CMK (cell line): ENCODE measurements around the gene LAMB1.
A peak's percentile ranks its signal among the peaks of the same experiment; 100 is the strongest.
"Not testable (repeated sequence)": the region's sequence is repeated elsewhere in the genome, so short reads cannot be mapped to it uniquely, and the experiment has no call there.

Experiments
- DNase-seq: peaks from one replicate; pipeline ENCODE4 v3.0.0-alpha.2; 2010; ENCODE audit warnings: low read depth

LAMB1 gene

DNA sequence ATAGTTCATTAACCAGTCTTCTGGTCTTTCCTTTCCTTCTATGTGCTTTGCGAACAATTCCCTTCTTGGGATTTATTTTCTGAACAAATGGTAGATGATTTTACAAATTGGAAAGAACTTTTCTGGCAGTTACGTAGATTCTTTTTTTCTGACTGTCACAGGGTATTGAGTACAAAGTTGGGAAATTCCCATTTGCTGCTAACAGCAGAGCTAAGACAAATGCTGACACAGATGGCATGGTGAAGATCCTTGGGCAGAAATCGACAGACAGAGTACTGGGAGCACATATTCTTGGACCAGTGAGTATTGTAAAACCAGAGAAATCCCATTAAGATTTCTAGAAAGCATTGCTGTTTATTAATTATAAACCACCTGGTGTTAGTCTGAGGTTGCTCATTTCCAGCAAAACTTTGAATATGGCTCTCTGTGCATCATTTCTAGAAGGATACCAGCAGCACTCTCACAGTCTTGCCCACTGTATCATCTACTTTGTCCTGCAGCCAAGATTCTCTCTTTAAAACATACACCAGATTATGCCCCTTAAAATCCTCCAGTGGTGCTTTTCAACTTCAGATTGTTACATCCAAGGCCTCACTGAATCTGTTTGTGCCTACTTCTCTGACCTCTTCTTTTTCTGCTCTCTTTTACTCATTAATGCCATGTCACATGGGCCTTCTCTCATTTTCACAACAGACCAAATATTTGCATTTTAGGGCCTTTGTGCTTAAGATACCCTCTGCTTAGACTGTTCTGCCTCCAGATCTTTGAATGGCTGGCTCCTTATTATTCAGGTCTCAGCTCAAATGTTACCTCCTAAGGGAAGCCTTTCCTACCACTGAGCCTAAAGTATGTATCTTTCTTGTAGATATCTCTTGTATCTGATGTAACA, 85.0 kb downstream of the LAMB1 start:
- no peak for DNase-seq

GRCh38 chr7:107915541-107915940, 87.4 kb downstream of the LAMB1 start:
- no peak for DNase-seq

- DNase-seq: no peak
Observed at GRCh38 chr7:107914831-107915230, 88.1 kb downstream of the LAMB1 start.

GRCh38 chr7:107913851-107914250, 89.1 kb downstream of the LAMB1 start:
- no peak for DNase-seq

GRCh38 chr7:107911981-107912380, 91.0 kb downstream of the LAMB1 start:
- no peak for DNase-seq

GRCh38 chr7:107909445-107909844, 93.5 kb downstream of the LAMB1 start:
- DNase-seq: no peak

DNA sequence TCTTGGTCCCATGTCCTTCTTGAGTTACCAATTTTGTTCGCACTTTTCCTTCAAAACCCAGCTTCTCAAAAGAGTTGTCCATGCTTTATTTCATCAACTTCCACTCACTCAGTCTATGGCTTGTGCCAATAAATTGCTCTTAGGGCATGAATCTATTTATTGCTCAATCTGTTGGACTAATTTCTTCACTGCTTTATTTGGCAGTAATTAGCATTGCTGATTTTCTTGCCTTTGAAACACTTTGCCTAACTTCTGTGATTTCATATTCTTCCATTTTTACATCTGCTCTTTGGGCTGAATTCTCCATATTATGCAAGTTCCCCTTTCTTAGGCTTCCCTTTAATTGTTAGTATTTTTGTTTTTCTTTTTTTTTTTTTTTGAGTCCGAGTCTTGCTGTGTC, 95.2 kb downstream of the LAMB1 start:
- no peak for DNase-seq

DNA sequence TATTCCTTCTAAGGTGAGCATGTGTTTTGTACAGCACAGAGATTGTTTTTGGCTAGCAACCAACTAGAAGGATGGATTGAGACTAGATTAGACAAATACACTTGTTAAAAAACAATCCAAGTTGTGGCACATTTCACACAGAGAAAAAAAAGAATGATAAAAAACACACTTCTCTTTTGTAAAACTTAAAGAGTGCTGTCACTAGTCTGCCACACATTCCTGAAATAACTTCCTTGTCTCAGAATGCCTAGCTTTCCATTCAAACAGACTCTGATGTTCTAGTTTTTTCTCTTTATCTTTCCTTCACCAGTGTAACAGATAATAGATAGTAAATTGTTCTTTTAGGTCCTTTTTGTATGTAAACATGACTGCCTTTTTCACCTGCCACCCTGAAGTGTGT, 100.6 kb downstream of the LAMB1 start:
- no peak for DNase-seq

DNA sequence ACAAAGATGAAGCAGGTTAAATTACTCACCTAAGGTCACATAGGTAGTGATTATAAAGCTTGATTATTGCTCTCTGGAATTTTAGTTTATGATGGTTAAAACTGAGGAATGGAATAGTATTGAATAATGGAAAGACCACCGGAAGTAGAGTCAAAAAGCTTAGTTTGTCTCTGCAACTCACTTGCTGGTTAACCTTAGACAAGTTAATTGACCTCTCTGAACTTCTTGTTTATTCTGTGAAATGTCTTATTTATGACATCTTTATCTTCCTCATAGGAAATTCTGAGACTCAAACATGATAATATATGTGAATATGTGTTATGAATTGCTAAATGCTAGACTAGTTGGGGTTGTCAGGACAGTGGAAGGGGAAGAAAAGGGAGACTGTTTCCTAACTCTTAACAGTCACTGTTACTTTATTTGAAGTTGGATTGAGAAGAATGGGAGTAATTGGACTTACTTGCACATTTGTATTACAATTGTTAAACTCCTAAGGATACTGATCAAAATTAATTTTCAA, 102.4 kb downstream of the LAMB1 start:
- DNase-seq: no peak

DNA sequence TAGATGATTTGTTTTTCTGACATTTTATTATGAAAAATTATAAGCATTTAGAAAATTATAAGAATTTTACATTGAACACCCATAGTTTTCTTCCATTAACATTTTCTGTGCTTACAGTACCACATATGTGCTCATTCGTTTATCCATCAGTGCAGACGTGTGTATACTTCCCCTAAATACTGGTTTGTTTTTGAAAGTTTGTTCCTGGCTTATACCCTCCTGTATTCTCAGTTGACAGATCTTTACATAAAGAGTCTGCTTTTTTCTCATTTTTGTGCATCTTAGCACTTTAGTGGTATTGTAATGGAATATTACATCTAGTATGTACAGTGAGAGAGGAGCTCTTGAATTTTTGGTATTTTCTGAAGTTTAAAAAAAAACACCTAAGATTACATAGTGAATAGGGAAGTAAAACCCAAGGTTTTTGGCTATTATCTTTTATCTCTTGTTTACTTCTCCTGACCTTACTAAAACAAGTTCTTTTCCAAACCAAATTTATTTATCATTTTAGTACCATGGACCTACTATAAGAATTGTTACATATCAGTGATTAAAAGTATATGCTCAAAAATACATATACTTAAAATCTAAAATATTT, 103.9 kb downstream of the LAMB1 start:
- no peak for DNase-seq

GRCh38 chr7:107892367-107892741, 110.6 kb downstream of the LAMB1 start:
- not testable (repeated sequence) for DNase-seq

GRCh38 chr7:107891636-107892366, 111.2 kb downstream of the LAMB1 start:
- peak; percentile 34 for DNase-seq

DNA sequence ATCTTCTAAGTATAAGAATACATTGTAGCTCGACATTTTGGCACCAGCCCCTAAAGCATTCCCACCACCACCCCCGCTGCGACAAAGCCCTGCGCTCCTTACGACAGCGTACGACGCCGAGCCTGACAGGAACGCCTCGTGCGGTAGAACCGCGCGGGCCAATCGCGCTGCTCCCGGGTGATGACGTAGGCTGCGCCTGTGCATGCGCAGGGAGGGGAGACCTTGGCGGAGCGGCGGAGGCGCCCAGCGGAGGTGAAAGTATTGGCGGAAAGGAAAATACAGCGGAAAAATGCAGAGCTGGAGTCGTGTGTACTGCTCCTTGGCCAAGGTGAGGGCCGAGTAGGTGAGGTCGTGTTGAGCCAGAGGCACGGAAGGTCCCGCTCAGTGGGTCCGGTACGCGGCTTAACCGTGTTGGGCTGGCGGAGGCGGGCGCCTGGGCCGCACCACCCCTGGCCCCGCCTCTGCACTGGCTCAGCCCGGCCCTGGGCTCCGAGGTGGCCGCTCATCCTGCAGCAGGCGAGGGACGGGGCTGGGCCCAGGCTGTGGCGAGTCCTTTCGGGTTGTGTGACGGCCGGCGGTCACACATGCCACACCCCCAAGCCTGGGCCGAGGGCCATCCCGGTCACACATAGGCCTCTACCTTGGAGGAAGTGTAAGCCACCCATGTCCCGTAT, 111.9 kb downstream of the LAMB1 start, which contains the start of gene DLD:
Gene DLD (plus strand): TSS at position 222 of the 674 bp plus-strand sequence. CDS start 68 bp downstream, at position 290.
- DNase-seq: peak; percentile 66

- DNase-seq: no peak
Observed at GRCh38 chr7:107890493-107890961, 112.4 kb downstream of the LAMB1 start.

- DNase-seq: no peak
Observed at GRCh38 chr7:107889992-107890391, 113.0 kb downstream of the LAMB1 start.

DNA sequence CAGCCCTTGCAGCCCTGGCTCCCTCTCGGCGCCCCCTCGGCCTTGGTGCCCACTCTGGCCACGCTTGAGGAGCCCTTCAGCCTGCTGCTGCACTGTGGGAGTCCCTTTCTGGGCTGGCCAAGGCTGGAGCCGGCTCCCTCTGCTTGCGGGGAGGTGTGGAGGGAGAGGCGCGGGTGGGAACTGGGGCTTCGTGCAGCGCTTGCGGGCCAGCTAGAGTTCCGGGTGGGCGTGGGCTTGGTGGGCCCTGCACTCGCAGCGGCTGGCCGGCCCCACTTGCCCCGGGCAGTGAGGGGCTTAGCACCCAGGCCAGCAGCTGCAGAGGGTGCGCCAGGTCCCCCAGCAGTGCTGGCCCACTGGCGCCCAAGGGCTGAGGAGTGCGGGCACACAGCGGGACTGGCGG, 115.1 kb downstream of the LAMB1 start:
- DNase-seq: not testable (repeated sequence)

DNA sequence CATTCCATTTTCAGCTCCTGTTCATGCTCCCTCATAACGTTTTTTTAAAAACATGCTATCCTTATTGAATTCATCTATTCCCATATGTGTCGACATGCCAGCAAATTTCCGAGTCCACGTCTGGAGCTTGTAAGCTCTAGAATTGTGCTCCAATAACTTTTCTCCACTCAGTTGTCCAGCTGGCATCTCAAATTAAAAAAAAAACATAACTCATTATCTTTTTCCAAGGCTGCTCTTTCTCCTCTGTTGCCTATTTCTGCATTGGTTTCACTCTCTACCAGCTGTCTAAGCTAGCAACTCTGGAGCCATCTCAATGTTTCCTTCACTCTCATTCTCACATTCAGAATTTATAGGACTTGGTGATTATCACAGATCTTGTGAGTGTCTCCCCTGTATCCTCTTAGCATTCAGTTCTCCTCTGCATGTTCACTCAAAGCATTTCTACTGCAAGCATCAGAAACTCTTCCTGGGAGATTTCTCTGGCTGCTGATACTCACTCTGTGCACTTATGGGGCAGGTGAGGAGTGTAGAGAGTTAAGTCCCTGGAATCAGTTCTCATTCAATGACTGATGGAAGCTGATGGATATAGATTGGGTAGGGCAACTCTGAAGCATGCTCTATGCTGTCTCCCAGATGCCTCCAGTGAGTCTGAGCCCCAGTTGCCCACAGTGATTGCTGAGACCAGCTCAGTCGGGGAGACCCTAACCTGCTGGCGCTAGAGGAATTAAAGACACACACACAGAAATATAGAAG, 118.7 kb downstream of the LAMB1 start:
- no peak for DNase-seq

- DNase-seq: no peak
Observed at GRCh38 chr7:107882766-107883165, 120.2 kb downstream of the LAMB1 start.

DNA sequence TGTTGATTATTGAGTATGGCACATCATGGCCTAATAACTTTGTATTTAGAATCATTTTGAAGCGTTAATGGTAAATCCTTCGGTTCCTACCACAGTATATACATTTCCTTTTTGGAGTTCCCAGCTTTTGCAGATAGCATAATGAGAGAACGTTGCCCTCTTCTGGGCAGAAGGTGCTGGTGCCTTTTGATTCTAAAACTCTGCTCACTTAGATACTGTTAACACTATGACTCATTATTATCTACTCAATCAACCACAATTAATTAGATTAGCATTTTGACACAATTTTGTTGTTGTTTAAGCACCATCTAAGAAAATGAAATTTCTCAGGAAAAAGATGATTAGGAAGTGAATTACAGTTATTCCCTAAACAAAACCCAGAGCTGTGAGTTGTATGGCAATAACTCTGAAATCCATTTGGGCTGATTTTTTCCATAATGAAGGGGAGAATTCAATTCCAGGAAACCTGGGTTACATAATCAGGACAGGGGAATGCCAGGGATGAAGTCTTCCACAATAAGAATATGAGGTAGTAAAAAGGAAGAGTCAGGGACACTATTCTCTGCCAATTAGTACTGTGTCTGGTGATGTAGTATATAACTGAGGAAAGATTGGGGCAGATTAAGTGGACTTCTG, 123.4 kb downstream of the LAMB1 start:
- no peak for DNase-seq

GRCh38 chr7:107878636-107879035, 124.3 kb downstream of the LAMB1 start:
- DNase-seq: no peak
